ENCODE data around the gene RALY.

RALY gene

DNA sequence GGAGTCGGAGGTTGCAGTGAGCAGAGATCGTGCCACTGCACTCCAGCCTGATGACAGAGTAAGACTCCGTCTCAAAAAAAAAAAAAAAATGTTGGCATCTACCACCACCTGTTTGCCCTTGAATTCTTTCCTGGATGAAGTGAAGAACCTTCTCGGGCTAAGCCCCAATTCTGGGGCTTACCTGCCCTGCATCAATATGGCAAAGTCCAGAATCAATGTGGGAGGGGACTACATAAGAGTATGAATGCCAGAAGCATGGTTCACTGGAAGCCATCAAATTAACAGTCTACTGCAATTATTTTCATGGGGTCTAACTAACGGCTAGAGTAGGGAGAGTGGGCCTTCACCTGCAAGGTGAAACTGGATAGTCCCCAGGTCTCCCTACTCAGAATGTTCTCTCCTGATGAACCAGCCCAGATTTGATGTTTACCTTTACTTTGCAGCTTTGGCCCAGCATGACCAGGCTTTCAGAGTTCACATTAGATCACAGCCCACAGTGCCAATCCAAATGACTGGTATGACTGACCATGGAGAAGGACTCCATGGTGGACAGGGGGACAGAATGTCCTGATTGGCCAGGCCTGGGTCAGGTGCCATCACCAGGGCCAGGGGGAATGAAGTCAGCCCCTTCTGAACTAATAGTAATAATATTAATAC lies 7.0 kb upstream of the RALY start:
- Histone ChIP-seq H3K79me2 (ENCODE audit: control insufficient read depth, insufficient read depth, low read length, unreplicated experiment) (peaks cover 5% of the 10 kb centered on the region), H3K4me1 (ENCODE audit: control insufficient read depth, insufficient read depth, low read length, unreplicated experiment) (peaks cover 3% of the 10 kb centered on the region), H3K36me3 (ENCODE audit: insufficient read depth, low read length) (no peaks in the 10 kb centered on the region), H3K27me3 (ENCODE audit: insufficient read depth, low read length) (peaks cover 4% of the 10 kb centered on the region; the same call in 1 of the 2 replicates), H2AFZ (ENCODE audit: low read length, unreplicated experiment) (no peak overlapping the region), H3K27ac (ENCODE audit: low read depth, low read length) (no peak overlapping the region), H3K4me3 (ENCODE audit: low read depth, low read length) (no peak overlapping the region)

DNA sequence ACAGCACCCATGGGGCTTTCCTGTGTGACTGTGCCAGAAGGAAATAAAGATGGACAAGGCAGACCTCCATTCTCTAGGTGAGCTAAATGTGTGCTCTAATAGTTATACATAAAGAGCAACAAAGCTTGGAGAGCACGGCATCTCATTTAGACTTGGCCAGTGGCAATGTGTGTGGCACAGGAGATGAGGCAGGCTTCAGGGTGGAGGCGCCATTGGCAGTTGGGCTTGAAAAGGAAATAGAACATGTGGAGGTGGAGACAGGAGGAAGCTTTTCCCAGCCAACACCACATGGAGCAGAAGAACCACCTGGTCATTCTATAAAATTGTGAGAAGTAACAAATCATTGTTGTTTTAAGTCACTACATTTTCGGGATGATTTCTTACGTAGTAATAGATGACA lies 3.6 kb upstream of the RALY start:
- Histone ChIP-seq H2AFZ (ENCODE audit: low read length, unreplicated experiment) (no peak overlapping the region), H3K27ac (ENCODE audit: low read depth, low read length) (no peak overlapping the region), H3K36me3 (ENCODE audit: insufficient read depth, low read length) (no peaks in the 10 kb centered on the region), H3K4me1 (ENCODE audit: control insufficient read depth, insufficient read depth, low read length, unreplicated experiment) (peaks cover 11% of the 10 kb centered on the region), H3K27me3 (ENCODE audit: insufficient read depth, low read length) (no peaks in the 10 kb centered on the region), H3K4me3 (ENCODE audit: low read depth, low read length) (no peak overlapping the region), H3K79me2 (ENCODE audit: control insufficient read depth, insufficient read depth, low read length, unreplicated experiment) (peaks cover 22% of the 10 kb centered on the region)

DNA sequence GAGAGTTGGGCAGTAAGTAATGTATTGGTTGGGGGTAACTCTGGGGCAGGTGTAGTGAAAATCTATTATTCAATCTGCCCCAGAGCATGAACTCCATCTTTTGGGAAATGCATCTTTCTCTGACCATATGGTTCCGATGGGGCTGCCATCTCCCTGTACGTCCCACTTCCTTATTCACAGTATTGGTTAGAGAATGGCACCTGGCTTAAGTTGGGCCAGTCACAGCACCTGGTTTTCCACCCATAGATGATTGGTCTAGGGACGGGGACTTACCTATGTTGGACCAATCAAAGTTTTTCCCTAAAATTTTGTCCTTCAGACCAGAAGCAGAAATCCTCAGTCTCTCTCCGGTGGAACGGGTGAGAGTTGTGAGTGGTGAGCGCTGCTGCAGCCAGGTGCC lies 2.2 kb upstream of the RALY start:
- no peaks in the 10 kb centered on the region for H3K36me3 ChIP-seq (ENCODE audit: insufficient read depth, low read length)
- H2AFZ ChIP-seq (ENCODE audit: low read length, unreplicated experiment) = no peak overlapping the region
- no peak overlapping the region for H3K27ac ChIP-seq (ENCODE audit: low read depth, low read length)
- peaks cover 23% of the 10 kb centered on the region for H3K4me1 ChIP-seq (ENCODE audit: control insufficient read depth, insufficient read depth, low read length, unreplicated experiment)
- peaks cover 36% of the 10 kb centered on the region for H3K79me2 ChIP-seq (ENCODE audit: control insufficient read depth, insufficient read depth, low read length, unreplicated experiment)
- H3K27me3 ChIP-seq (ENCODE audit: insufficient read depth, low read length) = no peaks in the 10 kb centered on the region
- H3K4me3 ChIP-seq (ENCODE audit: low read depth, low read length) = peak overlapping the region; percentile 97

DNA sequence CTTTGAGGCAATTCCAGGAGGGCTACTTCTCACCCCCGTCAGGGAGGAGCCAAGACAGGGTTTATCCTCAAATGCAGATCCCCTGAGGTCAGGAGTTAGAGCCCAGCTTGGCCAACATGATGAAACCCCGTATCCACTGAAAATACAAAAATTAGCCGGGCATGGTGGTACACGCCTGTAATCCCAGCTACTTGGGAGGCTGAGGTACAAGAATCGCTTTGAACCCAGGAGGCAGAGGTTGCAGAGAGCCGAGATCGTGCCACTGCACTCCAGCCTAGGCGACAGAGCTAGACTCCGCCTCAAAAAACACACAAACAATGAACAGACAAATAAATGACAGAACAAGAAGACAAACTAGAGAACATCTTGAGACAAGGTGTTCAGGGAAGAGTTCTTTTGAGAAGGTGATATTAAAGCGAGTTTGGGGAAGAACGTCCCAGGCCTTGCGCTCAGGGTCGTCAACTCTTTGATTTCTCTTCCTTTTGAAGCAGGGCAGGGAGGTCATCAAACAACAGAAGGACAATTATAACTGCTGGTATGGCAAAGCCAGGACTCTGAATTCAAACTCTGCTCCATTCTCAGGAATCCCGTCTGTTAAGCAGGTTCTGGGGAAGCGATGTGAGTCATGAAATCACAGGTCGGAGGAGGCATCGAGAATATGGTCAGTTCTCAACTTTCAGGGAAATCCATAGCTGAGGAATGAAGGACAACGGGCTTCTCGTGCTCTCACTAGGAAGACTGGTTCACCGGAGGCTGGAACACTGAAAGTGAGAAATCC lies 1.4 kb upstream of the RALY start:
- peak overlapping the region; percentile 53 for H2AFZ ChIP-seq (ENCODE audit: low read length, unreplicated experiment)
- peaks cover 44% of the 10 kb centered on the region for H3K79me2 ChIP-seq (ENCODE audit: control insufficient read depth, insufficient read depth, low read length, unreplicated experiment)
- H3K4me1 ChIP-seq (ENCODE audit: control insufficient read depth, insufficient read depth, low read length, unreplicated experiment) = peaks cover 23% of the 10 kb centered on the region
- H3K4me3 ChIP-seq (ENCODE audit: low read depth, low read length) = peak overlapping the region; percentile 97
- H3K36me3 ChIP-seq (ENCODE audit: insufficient read depth, low read length) = no peaks in the 10 kb centered on the region
- H3K27ac ChIP-seq (ENCODE audit: low read depth, low read length) = peak overlapping the region; percentile 72
- no peaks in the 10 kb centered on the region for H3K27me3 ChIP-seq (ENCODE audit: insufficient read depth, low read length)

DNA sequence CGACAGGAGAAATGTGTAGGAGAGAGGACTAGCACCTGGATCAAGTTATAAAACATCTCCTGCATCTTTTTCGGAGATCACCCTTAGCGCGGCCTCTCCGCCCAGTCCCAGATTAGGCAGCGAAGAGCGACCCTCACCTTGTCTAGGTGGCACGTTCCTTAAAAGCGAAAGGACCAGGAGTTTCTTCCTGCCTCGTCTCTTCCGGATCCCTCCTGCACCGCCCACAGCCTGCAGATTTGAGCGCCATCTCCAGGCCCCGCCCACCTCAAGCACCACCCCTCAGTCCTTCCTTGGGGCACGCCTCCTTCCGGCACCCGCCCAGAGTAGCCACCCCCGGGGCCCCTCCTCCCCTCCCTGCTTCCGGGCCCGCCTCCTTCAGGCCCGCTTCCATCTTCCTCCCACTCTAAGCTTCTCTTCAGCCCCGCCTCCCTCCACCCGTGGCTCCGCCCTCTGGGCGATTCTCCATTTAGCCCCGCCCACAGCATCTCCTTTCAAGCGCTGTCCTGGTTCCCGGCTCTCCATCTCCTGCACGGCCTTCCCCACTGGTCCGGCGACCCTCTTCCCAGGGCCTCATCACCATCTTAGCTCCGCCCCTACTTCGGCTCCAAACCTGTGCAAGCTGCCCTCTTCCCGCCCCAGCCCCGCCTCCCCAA lies 662 bp upstream of the RALY start:
- Histone ChIP-seq H3K27me3 (ENCODE audit: insufficient read depth, low read length) (no peaks in the 10 kb centered on the region), H2AFZ (ENCODE audit: low read length, unreplicated experiment) (peak overlapping the region; percentile 80), H3K4me3 (ENCODE audit: low read depth, low read length) (peak overlapping the region; percentile 97), H3K27ac (ENCODE audit: low read depth, low read length) (peak overlapping the region; percentile 95), H3K36me3 (ENCODE audit: insufficient read depth, low read length) (no peaks in the 10 kb centered on the region), H3K4me1 (ENCODE audit: control insufficient read depth, insufficient read depth, low read length, unreplicated experiment) (peaks cover 23% of the 10 kb centered on the region), H3K79me2 (ENCODE audit: control insufficient read depth, insufficient read depth, low read length, unreplicated experiment) (peaks cover 52% of the 10 kb centered on the region)

DNA sequence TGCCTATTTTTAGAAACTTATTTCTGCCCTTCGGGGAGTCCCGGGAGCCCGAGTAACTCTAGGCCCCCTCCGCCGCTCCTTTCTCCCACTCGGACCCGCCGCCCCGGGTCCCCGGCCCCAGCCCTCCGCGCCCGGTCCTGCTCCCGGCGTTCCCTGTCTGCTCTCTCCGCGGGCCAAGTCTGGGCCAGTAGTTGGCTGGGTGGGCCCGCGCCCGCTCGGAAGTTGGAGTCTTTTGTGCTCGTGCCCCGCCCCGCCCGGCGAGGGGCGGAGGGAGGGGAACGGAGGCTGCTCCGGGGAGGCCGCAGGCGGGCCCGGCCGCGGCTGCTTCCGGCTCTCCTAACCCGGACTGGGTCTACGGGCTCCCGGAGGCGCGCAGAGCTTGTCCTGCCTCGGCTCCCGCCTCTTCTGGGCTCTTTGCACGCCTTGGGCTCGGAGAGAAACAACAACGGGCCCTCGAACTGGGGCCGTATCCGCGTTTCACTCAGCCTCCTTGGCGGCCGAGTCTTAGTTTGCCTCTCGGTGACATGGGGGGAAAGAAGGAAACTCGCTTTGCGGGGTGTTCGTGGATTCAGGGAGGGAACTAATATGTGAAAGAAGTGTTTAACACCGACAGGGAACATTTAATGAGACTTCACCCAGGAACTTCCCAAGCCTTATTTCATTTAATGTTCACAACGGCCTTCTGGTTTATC lies 657 bp downstream of the RALY start:
- H3K36me3 ChIP-seq (ENCODE audit: insufficient read depth, low read length) = no peaks in the 10 kb centered on the region
- H3K4me1 ChIP-seq (ENCODE audit: control insufficient read depth, insufficient read depth, low read length, unreplicated experiment) = peaks cover 23% of the 10 kb centered on the region
- peak overlapping the region; percentile 95 for H3K27ac ChIP-seq (ENCODE audit: low read depth, low read length)
- peak overlapping the region; percentile 80 for H2AFZ ChIP-seq (ENCODE audit: low read length, unreplicated experiment)
- no peaks in the 10 kb centered on the region for H3K27me3 ChIP-seq (ENCODE audit: insufficient read depth, low read length)
- peaks cover 64% of the 10 kb centered on the region for H3K79me2 ChIP-seq (ENCODE audit: control insufficient read depth, insufficient read depth, low read length, unreplicated experiment)
- peak overlapping the region; percentile 97 for H3K4me3 ChIP-seq (ENCODE audit: low read depth, low read length)

DNA sequence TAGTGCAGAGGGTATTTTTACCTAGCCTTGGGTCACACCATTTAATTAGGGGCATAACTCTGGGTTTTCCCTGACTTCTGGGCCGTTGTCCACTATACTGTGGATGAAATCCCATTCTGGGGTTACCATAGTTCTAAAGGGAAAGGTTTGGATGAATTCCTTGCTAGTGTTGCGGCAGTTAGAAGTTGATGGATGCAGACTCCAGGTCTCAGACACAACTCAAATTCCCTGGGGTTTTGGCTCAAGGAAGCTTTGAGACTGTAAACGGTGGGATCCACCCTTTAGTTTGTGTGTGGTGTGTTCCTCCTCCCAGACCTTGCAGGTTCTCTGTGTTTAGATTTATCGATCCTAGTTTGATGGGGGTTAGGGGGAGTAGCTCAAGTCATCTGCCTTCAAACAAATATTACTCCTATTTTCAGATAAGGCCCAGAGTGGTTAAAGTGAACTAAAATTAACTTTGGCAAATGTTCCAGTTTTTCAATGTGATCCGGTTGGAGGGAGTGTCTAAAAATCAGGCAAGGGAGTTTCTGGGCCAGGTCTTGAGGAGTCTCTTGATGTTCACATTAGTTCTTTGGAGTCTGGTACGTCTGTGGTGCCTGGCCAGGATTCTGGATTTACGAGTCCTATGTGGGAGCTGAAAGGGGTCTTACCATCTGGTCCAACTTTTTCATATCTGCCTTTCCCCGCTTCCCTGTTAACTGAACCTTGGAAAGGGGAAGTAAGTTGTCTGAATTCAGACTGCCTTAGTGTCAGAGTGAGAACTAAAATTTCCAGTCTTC lies 1.5 kb downstream of the RALY start:
- Histone ChIP-seq H3K4me3 (ENCODE audit: low read depth, low read length) (peak overlapping the region; percentile 97), H3K27me3 (ENCODE audit: insufficient read depth, low read length) (no peaks in the 10 kb centered on the region), H3K4me1 (ENCODE audit: control insufficient read depth, insufficient read depth, low read length, unreplicated experiment) (peaks cover 23% of the 10 kb centered on the region), H3K79me2 (ENCODE audit: control insufficient read depth, insufficient read depth, low read length, unreplicated experiment) (peaks cover 73% of the 10 kb centered on the region), H3K36me3 (ENCODE audit: insufficient read depth, low read length) (no peaks in the 10 kb centered on the region), H3K27ac (ENCODE audit: low read depth, low read length) (peak overlapping the region; percentile 95; the same call in 1 of the 2 replicates), H2AFZ (ENCODE audit: low read length, unreplicated experiment) (no peak overlapping the region)

DNA sequence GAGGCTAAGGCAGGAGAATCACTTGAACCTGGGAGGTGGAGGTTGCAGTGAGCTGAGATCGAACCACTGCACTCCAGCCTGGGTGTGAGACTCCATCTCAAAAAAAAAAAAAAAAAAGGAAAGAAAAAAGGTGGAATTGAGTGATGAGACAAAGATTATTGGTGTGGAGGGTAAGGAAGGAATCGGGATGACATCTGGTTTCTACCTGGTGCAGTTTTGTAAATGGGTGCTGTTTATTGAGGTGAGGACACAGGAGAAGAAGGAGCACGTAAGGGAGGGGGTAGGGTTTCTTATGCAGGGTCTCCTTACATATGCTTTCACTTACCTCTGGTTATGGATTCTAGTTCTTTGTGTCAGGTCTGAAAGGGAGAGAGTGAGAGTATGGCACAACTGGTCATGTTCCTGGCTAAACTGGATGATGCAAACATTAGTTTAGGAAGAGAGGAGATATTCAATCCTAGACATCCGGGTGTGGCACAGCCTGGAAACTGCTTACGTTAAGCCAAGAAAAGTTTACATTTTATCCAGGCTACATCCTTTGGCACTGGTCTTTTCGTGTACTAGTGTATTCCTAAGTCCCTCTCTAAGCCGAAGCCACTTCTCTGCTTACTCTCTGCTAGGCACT lies 5.4 kb downstream of the RALY start:
- H3K36me3 ChIP-seq (ENCODE audit: insufficient read depth, low read length) = no peaks in the 10 kb centered on the region
- H3K79me2 ChIP-seq (ENCODE audit: control insufficient read depth, insufficient read depth, low read length, unreplicated experiment) = peaks cover 91% of the 10 kb centered on the region
- no peak overlapping the region for H3K27ac ChIP-seq (ENCODE audit: low read depth, low read length)
- no peak overlapping the region for H2AFZ ChIP-seq (ENCODE audit: low read length, unreplicated experiment)
- H3K4me3 ChIP-seq (ENCODE audit: low read depth, low read length) = no peak overlapping the region
- no peaks in the 10 kb centered on the region for H3K27me3 ChIP-seq (ENCODE audit: insufficient read depth, low read length)
- peaks cover 13% of the 10 kb centered on the region for H3K4me1 ChIP-seq (ENCODE audit: control insufficient read depth, insufficient read depth, low read length, unreplicated experiment)

DNA sequence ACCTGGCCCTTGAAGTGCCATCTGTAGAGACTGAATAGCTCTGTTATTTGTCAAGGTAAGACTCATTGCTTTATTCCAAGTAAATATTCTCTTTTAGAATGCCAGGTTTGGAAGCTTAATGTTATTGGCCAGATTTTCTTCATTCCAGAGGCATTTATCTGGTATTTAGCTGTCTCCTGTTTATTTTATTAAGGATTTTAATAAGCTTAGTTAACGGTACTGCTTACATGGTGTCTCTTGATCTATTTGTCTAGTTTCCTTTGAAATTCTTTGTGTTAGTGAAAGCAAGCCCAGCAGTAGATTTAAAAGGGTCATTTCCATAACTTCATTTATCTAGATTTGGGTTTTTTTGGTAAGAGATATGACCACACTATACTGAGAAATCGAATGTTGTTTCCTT lies 7.7 kb downstream of the RALY start:
- Histone ChIP-seq H3K27ac (ENCODE audit: low read depth, low read length) (no peak overlapping the region), H3K79me2 (ENCODE audit: control insufficient read depth, insufficient read depth, low read length, unreplicated experiment) (peaks cover 90% of the 10 kb centered on the region), H3K36me3 (ENCODE audit: insufficient read depth, low read length) (no peaks in the 10 kb centered on the region), H3K27me3 (ENCODE audit: insufficient read depth, low read length) (no peaks in the 10 kb centered on the region), H2AFZ (ENCODE audit: low read length, unreplicated experiment) (no peak overlapping the region), H3K4me3 (ENCODE audit: low read depth, low read length) (no peak overlapping the region), H3K4me1 (ENCODE audit: control insufficient read depth, insufficient read depth, low read length, unreplicated experiment) (no peaks in the 10 kb centered on the region)

All from ACC112 (cell line).